SK-N-MC (cell line): ENCODE measurements around the gene HSD17B3.
"Not testable (repeated sequence)": the region's sequence is repeated elsewhere in the genome, so short reads cannot be mapped to it uniquely, and the experiment has no call there.

Experiments
- EZH2 ChIP-seq: fragments of 200-600 bp; sonication (generic); IDR thresholded peaks from one replicate; pipeline ENCODE4 v1.6.1; 2017; ENCODE audit warnings: antibody characterized with exemption
- FOXP2 ChIP-seq: optimal IDR thresholded peaks from 2 replicates; pipeline ENCODE3; 2011; ENCODE audit warnings: mild to moderate bottlenecking, moderate library complexity; ENCODE audit not compliant: insufficient read depth; ENCODE audit errors: extremely low read length, control extremely low read depth
- POLR2AphosphoS5 ChIP-seq: IDR thresholded peaks from 2 replicates; pipeline ENCODE4 v1.6.1; 2012; ENCODE audit warnings: mild to moderate bottlenecking, low read depth, low read length, borderline replicate concordance

DNA sequence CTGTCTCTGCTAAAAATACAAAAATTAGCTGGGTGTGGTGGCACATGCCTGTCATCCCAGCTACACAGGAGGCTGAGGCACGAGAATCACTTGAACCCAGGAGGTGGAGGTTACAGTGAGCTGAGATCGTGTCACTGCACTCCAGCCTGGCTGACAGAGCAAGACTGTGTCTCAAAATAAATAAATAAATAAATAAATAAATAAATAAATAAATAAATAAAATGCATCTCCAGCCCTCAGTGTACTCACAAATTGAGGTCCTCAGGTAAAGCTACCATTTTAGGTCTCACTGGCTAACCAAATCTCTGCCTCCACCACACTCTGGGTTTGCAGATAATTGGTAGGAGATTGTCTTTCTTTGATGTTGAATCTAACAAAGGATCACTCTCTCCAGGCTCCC is 112.4 kb downstream of the HSD17B3 start:
- not testable (repeated sequence) for TF ChIP-seq POLR2AphosphoS5, EZH2, FOXP2
